Caco-2 (cell line): ENCODE data around the gene HMCN1. TPM values are rescaled to one million over a fixed set of nuclear protein-coding genes. Genes with fewer than 3 reads are reported as not detected.

Source experiments
- BruUV-seq: library from RNA; stranded (reverse); fragments of 400-500 nt; replicated peaks from 2 replicates; lab custom pipeline; 2021; lab: Mats Ljungman, UMichigan
- CTCF ChIA-PET: fragments of 300-600 bp; sonication (Branson Sonifier 250); formaldehyde crosslinking; loops from one replicate; lab custom pipeline; 2022; ENCODE audit warnings: antibody characterized with exemption; lab: Charles Lee
- POLR2A ChIA-PET: fragments of 300-600 bp; sonication (Branson Sonifier 250); formaldehyde crosslinking; loops from one replicate; lab custom pipeline; 2022; ENCODE audit warnings: antibody characterized with exemption; lab: Charles Lee
- DNase-seq, 2 experiments: peaks; one replicate each; pipeline versions ENCODE4 v3.0.0 to v3.0.0-alpha.2; 2020 to 2022
- H3K27me3 ChIP-seq: replicated peaks from 2 replicates; pipeline ENCODE4 v1.6.0; 2011; ENCODE audit warnings: low read length; ENCODE audit not compliant: control insufficient read depth, insufficient read depth
- H3K36me3 ChIP-seq: 2 replicates; pipeline ENCODE4 v1.5.1; 2011; ENCODE audit warnings: low read length; ENCODE audit not compliant: control insufficient read depth, insufficient read depth
- H3K4me1 ChIP-seq: fragments of 250-450 bp; sonication (Bioruptor Pico); 2 replicates; pipeline ENCODE4 v1.5.1; 2020; ENCODE audit warnings: mild to moderate bottlenecking
- H3K4me3 ChIP-seq: 2 replicates; pipeline ENCODE4 v1.5.1; 2011; ENCODE audit warnings: low read depth, mild to moderate bottlenecking, control low read depth, low read length
- H3K9me3 ChIP-seq: fragments of 250-450 bp; sonication (Bioruptor Pico); 2 replicates; pipeline ENCODE4 v1.5.1; 2020; ENCODE audit warnings: mild to moderate bottlenecking, moderate library complexity
- H3K27ac Mint-ChIP-seq: one replicate; pipeline ENCODE4 v1.8.0; 2022; ENCODE audit warnings: mixed read lengths; ENCODE audit not compliant: unreplicated experiment
- H3K27me3 Mint-ChIP-seq: one replicate; pipeline ENCODE4 v1.8.0; 2022; ENCODE audit warnings: mixed read lengths; ENCODE audit not compliant: insufficient read depth, unreplicated experiment
- H3K36me3 Mint-ChIP-seq: one replicate; pipeline ENCODE4 v1.8.0; 2022; ENCODE audit warnings: mild to moderate bottlenecking, mixed read lengths; ENCODE audit not compliant: insufficient read depth, unreplicated experiment
- H3K4me1 Mint-ChIP-seq: one replicate; pipeline ENCODE4 v1.8.0; 2022; ENCODE audit warnings: low read depth, mixed read lengths; ENCODE audit not compliant: unreplicated experiment
- H3K4me3 Mint-ChIP-seq: one replicate; pipeline ENCODE4 v1.8.0; 2022; ENCODE audit warnings: mild to moderate bottlenecking, moderate library complexity, mixed read lengths; ENCODE audit not compliant: unreplicated experiment
- H3K9me3 Mint-ChIP-seq: one replicate; pipeline ENCODE4 v1.8.0; 2022; ENCODE audit warnings: mixed read lengths; ENCODE audit not compliant: unreplicated experiment
- intact Hi-C: fragments of 100-400 bp; cut with micrococcal nuclease; formaldehyde crosslinking; loops from one replicate; pipeline ENCODE4 v1.10.0; 2022; ENCODE audit not compliant: unreplicated experiment
- total RNA-seq: library from RNA; stranded (reverse); gene quantifications from 2 replicates; pipeline ENCODE4 v1.2.3, GENCODE V29; 2022
- TF ChIP-seq, protein P1 (sequence below), 2 experiments: fragments of 200-600 bp in 1 of 2; IDR thresholded peaks; 1 replicate in 1 of 2; 2 replicates in 1 of 2; pipeline versions ENCODE4 v1.5.1 to v1.8.0; 2011 to 2022; ENCODE audit warnings: antibody characterized with exemption in 1 of 2, control low read depth in 1 of 2, inconsistent platforms in 1 of 2, low read depth in 1 of 2, low read length in 1 of 2, mild to moderate bottlenecking in 1 of 2, moderate library complexity in 1 of 2; ENCODE audit not compliant: insufficient read depth in 1 of 2, severe bottlenecking in 1 of 2, unreplicated experiment in 1 of 2

Gene HMCN1
- total RNA-seq, 1 experiment from 2014 or later, result 0.02 TPM

DNA sequence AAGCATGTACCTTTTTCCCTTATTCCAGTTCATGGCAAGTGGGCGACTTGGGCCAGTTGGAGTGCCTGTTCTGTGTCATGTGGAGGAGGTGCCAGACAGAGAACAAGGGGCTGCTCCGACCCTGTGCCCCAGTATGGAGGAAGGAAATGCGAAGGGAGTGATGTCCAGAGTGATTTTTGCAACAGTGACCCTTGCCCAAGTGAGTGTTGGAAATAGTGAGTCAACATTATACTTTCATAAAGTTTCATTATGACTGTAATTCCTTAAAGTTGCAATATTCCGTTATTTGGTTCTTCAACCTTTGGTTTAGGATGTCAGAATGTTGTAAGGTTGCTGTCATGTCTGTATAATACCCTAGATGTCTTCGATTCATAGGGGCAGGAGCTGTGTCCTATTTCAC, 410.3 kb downstream of the HMCN1 start:
- no peaks in the 10 kb centered on the region for H3K36me3 Mint-ChIP-seq
- intact Hi-C loops, result no loop called here
- Histone ChIP-seq H3K27me3 (no peaks in the 10 kb centered on the region), H3K9me3 (no peaks in the 10 kb centered on the region), H3K4me1 (no peaks in the 10 kb centered on the region), H3K36me3 (no peaks in the 10 kb centered on the region), H3K4me3 (no peak overlapping the region)
- H3K4me1 Mint-ChIP-seq, result no peaks in the 10 kb centered on the region
- TF ChIP-seq, protein P1, sequence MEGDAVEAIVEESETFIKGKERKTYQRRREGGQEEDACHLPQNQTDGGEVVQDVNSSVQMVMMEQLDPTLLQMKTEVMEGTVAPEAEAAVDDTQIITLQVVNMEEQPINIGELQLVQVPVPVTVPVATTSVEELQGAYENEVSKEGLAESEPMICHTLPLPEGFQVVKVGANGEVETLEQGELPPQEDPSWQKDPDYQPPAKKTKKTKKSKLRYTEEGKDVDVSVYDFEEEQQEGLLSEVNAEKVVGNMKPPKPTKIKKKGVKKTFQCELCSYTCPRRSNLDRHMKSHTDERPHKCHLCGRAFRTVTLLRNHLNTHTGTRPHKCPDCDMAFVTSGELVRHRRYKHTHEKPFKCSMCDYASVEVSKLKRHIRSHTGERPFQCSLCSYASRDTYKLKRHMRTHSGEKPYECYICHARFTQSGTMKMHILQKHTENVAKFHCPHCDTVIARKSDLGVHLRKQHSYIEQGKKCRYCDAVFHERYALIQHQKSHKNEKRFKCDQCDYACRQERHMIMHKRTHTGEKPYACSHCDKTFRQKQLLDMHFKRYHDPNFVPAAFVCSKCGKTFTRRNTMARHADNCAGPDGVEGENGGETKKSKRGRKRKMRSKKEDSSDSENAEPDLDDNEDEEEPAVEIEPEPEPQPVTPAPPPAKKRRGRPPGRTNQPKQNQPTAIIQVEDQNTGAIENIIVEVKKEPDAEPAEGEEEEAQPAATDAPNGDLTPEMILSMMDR (IDR thresholded peaks at IDR 0.05; ENCODE audit: insufficient read depth in 1 of 2, low read depth in 1 of 2, low read length in 1 of 2, severe bottlenecking in 1 of 2, unreplicated experiment in 1 of 2), result no peak
- H3K9me3 Mint-ChIP-seq, result no peaks in the 10 kb centered on the region
- POLR2A ChIA-PET, result no interaction called here
- DNase-seq, result no peak
- CTCF ChIA-PET, result no interaction called here
- H3K4me3 Mint-ChIP-seq, result no peak overlapping the region
- no TSS peak for BruUV-seq
- H3K27me3 Mint-ChIP-seq, result no peaks in the 10 kb centered on the region
- no peak overlapping the region for H3K27ac Mint-ChIP-seq

GRCh38 chr1:186146974-186147373, 412.8 kb downstream of the HMCN1 start:
- no peaks in the 10 kb centered on the region for H3K36me3 ChIP-seq
- Mint-ChIP-seq H3K27ac (no peak overlapping the region), H3K9me3 (no peaks in the 10 kb centered on the region), H3K4me1 (no peaks in the 10 kb centered on the region), H3K27me3 (no peaks in the 10 kb centered on the region), H3K4me3 (no peak overlapping the region), H3K36me3 (no peaks in the 10 kb centered on the region)
- ChIA-PET POLR2A (no interaction called here), CTCF (interaction anchor here (1.4 kb wide), 1 partner anchor 9 kb away, joined by 5 read pairs; no protein-coding TSS in a partner anchor)
- H3K27me3 ChIP-seq, result no peaks in the 10 kb centered on the region
- H3K9me3 ChIP-seq, result no peaks in the 10 kb centered on the region
- no peak for DNase-seq
- BruUV-seq, result no TSS peak
- TF ChIP-seq, protein P1 (IDR thresholded peaks at IDR 0.05; ENCODE audit: insufficient read depth in 1 of 2, low read depth in 1 of 2, low read length in 1 of 2, severe bottlenecking in 1 of 2, unreplicated experiment in 1 of 2), result no peak
- H3K4me3 ChIP-seq, result no peak overlapping the region
- peaks cover 2% of the 10 kb centered on the region for H3K4me1 ChIP-seq
- intact Hi-C loops, result no loop called here

DNA sequence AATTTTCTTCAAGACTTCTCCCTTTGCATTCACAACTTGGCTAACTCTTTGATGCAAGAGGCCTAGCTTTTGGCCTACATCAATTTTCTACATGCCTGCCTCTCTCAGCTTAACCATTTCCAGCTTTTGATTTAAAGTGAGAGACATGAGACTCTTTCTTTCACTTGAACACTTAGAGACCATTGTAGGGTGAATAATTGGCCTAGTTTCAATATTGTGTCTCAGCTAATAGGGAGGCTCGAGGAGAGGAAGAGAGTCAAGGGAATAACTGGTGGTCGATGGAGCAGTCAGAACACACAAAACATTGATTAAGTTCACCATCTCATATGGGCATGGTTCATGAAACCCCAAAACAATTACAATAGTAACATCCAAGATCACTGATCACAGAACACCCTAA, 415.4 kb downstream of the HMCN1 start:
- H3K27me3 ChIP-seq, result no peaks in the 10 kb centered on the region
- no peak overlapping the region for H3K27ac Mint-ChIP-seq
- H3K9me3 ChIP-seq, result no peaks in the 10 kb centered on the region
- intact Hi-C loops, result no loop called here
- TF ChIP-seq, protein P1 (IDR thresholded peaks at IDR 0.05; ENCODE audit: insufficient read depth in 1 of 2, low read depth in 1 of 2, low read length in 1 of 2, severe bottlenecking in 1 of 2, unreplicated experiment in 1 of 2), result no peak
- no peaks in the 10 kb centered on the region for H3K36me3 ChIP-seq
- H3K9me3 Mint-ChIP-seq, result no peaks in the 10 kb centered on the region
- ChIA-PET CTCF (no interaction called here), POLR2A (no interaction called here)
- no peak for DNase-seq
- H3K4me3 ChIP-seq, result no peak overlapping the region
- peaks cover 15% of the 10 kb centered on the region for H3K4me1 ChIP-seq
- BruUV-seq, result no TSS peak
- peaks cover 8% of the 10 kb centered on the region for H3K4me1 Mint-ChIP-seq
- H3K4me3 Mint-ChIP-seq, result no peak overlapping the region
- no peaks in the 10 kb centered on the region for H3K36me3 Mint-ChIP-seq
- H3K27me3 Mint-ChIP-seq, result no peaks in the 10 kb centered on the region
